Fibroblast of lung (primary cell): ENCODE data around the gene PRKCA. TPM values are rescaled to one million over a fixed set of nuclear protein-coding genes. Genes with fewer than 3 reads are reported as not detected.
A peak's percentile ranks its signal among the peaks of the same experiment; 100 is the strongest.

Source experiments
- DNase-seq, 2 donors: peaks; one replicate each; pipeline versions ENCODE4 v3.0.0 to v3.0.0-alpha.2; 2010; ENCODE audit warnings: low read depth in 2 of 2
- H2AFZ ChIP-seq: 2 replicates; pipeline ENCODE4 v1.5.1; 2012; ENCODE audit warnings: low read length, control low read depth, inconsistent platforms
- H3K27ac ChIP-seq: 2 replicates; pipeline ENCODE4 v1.5.1; 2011; ENCODE audit warnings: low read length, control low read depth; ENCODE audit not compliant: insufficient read depth
- H3K27me3 ChIP-seq: 2 replicates; pipeline ENCODE4 v1.5.1; 2011; ENCODE audit warnings: mild to moderate bottlenecking, low read length; ENCODE audit not compliant: control insufficient read depth, insufficient read depth
- H3K36me3 ChIP-seq: 2 replicates; pipeline ENCODE4 v1.5.1; 2011; ENCODE audit warnings: low read length; ENCODE audit not compliant: control insufficient read depth, insufficient read depth
- H3K4me1 ChIP-seq: 2 replicates; pipeline ENCODE4 v1.5.1; 2011; ENCODE audit warnings: low read length; ENCODE audit not compliant: control insufficient read depth, insufficient read depth; ENCODE audit errors: extremely low read depth
- H3K4me2 ChIP-seq: 2 replicates; pipeline ENCODE4 v1.5.1; 2011; ENCODE audit warnings: low read length, control low read depth; ENCODE audit not compliant: insufficient read depth; ENCODE audit errors: extremely low read depth
- H3K4me3 ChIP-seq, 4 experiments: fragments of 200-600 bp in 1 of 4; sonication (generic) in 1 of 4; replicated peaks in 1 of 4; 2 replicates each; pipeline ENCODE4 v1.5.1; 2011 to 2016; ENCODE audit warnings: low read length in 4 of 4, low read depth in 3 of 4, mild to moderate bottlenecking in 3 of 4, control low read depth in 2 of 4, inconsistent platforms in 1 of 4, mixed read lengths in 1 of 4; ENCODE audit not compliant: insufficient read depth in 1 of 4; ENCODE audit errors: control extremely low read depth in 1 of 4
- H3K79me2 ChIP-seq: 2 replicates; pipeline ENCODE4 v1.5.1; 2012; ENCODE audit warnings: mild to moderate bottlenecking, low read length, inconsistent platforms; ENCODE audit not compliant: control insufficient read depth, insufficient read depth
- H3K9ac ChIP-seq: 2 replicates; pipeline ENCODE4 v1.5.1; 2011; ENCODE audit warnings: mild to moderate bottlenecking, low read length, control low read depth; ENCODE audit not compliant: insufficient read depth
- H3K9me3 ChIP-seq: 2 replicates; pipeline ENCODE4 v1.5.1; 2012; ENCODE audit warnings: low read depth, low read length; ENCODE audit not compliant: control insufficient read depth, insufficient read depth
- H4K20me1 ChIP-seq: 2 replicates; pipeline ENCODE4 v1.5.1; 2011; ENCODE audit warnings: low read length; ENCODE audit not compliant: control insufficient read depth, insufficient read depth; ENCODE audit errors: extremely low read depth
- EZH2 ChIP-seq: IDR thresholded peaks from 2 replicates; pipeline ENCODE4 v1.5.1; 2012; ENCODE audit warnings: low read length, control low read depth, mild to moderate bottlenecking; ENCODE audit errors: missing control alignments
- polyA plus RNA-seq, 2 donors: library from polyadenylated mRNA; depleted of rRNA in 1 of 2; stranded (reverse) in 1 of 2; unstranded in 1 of 2; fragments of >200 nt; gene quantifications; 2 replicates each; pipeline ENCODE4 v1.2.1, GENCODE V29; 2011 to 2012; ENCODE audit warnings: missing spikeins in 1 of 2
- total RNA-seq: library from RNA; depleted of rRNA; stranded (reverse); fragments of >200 nt; gene quantifications from 2 replicates; pipeline ENCODE4 v1.2.1, GENCODE V29; 2014
- TF ChIP-seq, protein P1 (sequence below), 2 donors: IDR thresholded peaks in 1 of 2; conservative IDR thresholded peaks in 1 of 2; 1 replicate in 1 of 2; 2 replicates in 1 of 2; pipeline ENCODE4 v1.5.1; 2011 to 2012; ENCODE audit warnings: low read length in 2 of 2, control low read depth in 1 of 2, inconsistent platforms in 1 of 2, low read depth in 1 of 2, mild to moderate bottlenecking in 1 of 2

Gene PRKCA
- total and polyA plus RNA-seq, 2 donors (not counting 1 experiment from before 2014, with no cell fraction given) = 34.0 to 74.2 TPM

GRCh38 chr17:66538776-66539175 is 236.4 kb downstream of the PRKCA start:
- Histone ChIP-seq H4K20me1 (no peaks in the 10 kb centered on the region), H3K9ac (no peak overlapping the region), H3K27ac (no peak overlapping the region), H3K4me1 (peaks cover 34% of the 10 kb centered on the region), H2AFZ (no peak overlapping the region), H3K36me3 (no peaks in the 10 kb centered on the region), H3K4me3 (no peak overlapping the region), H3K79me2 (peaks cover 26% of the 10 kb centered on the region), H3K4me2 (no peak overlapping the region), H3K27me3 (no peaks in the 10 kb centered on the region), H3K9me3 (no peaks in the 10 kb centered on the region)
- TF ChIP-seq, protein P1, sequence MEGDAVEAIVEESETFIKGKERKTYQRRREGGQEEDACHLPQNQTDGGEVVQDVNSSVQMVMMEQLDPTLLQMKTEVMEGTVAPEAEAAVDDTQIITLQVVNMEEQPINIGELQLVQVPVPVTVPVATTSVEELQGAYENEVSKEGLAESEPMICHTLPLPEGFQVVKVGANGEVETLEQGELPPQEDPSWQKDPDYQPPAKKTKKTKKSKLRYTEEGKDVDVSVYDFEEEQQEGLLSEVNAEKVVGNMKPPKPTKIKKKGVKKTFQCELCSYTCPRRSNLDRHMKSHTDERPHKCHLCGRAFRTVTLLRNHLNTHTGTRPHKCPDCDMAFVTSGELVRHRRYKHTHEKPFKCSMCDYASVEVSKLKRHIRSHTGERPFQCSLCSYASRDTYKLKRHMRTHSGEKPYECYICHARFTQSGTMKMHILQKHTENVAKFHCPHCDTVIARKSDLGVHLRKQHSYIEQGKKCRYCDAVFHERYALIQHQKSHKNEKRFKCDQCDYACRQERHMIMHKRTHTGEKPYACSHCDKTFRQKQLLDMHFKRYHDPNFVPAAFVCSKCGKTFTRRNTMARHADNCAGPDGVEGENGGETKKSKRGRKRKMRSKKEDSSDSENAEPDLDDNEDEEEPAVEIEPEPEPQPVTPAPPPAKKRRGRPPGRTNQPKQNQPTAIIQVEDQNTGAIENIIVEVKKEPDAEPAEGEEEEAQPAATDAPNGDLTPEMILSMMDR (conservative IDR thresholded peaks at IDR 0.05 in 1 of 2, IDR thresholded peaks at IDR 0.05 in 1 of 2; ENCODE audit: low read depth in 1 of 2, low read length in 2 of 2) = no peak
- no peak for TF ChIP-seq EZH2
- no peak for DNase-seq

GRCh38 chr17:66540131-66540781 is 237.8 kb downstream of the PRKCA start:
- Histone ChIP-seq H3K79me2 (peaks cover 29% of the 10 kb centered on the region), H3K36me3 (no peaks in the 10 kb centered on the region), H3K9ac (peak overlapping the region; percentile 36), H4K20me1 (no peaks in the 10 kb centered on the region), H3K4me1 (peaks cover 35% of the 10 kb centered on the region), H3K4me2 (peak overlapping the region; percentile 77), H3K27me3 (no peaks in the 10 kb centered on the region), H3K27ac (peak overlapping the region; percentile 76), H3K9me3 (no peaks in the 10 kb centered on the region), H3K4me3 (peak overlapping the region in 3 of 4 experiments; percentile 8 to 40 (median 14)), H2AFZ (no peak overlapping the region)
- TF ChIP-seq, protein P1 (conservative IDR thresholded peaks at IDR 0.05 in 1 of 2, IDR thresholded peaks at IDR 0.05 in 1 of 2; ENCODE audit: low read depth in 1 of 2, low read length in 2 of 2) = no peak
- TF ChIP-seq EZH2 = no peak
- DNase-seq = peak; percentile 89 to 95

DNA sequence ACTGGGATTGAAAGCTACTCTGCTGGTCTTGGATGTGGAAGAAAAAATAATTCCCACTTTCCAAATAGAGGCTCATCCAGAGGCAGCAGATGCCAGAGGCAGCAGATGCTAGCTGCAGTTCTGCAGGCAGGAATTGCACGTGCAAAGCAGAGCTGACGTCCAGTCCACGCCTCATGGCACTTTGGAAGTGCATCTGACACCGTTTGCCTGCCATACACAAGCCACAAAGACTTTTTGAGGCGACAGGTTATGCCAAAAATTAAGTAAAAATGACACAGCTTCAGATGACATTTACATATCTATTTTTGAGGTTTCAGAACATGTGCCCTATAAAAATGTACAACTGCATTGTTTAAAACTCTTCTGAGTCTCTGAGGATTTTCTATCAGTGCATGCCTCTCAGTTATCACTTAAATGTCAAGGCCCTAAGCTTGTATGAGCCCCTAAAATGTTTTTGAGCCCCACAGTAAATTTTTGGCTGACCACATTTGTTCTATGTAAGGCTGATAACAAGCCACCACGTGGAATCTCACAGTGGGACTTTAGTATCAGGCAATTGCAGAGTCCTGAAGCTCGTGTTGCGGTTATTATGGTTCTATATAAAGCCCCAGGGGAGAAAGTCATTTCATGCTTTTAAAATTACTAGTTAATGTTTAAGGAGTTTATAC is 239.2 kb downstream of the PRKCA start:
- Histone ChIP-seq H3K4me1 (peaks cover 35% of the 10 kb centered on the region), H3K27ac (peak overlapping the region; percentile 24), H4K20me1 (no peaks in the 10 kb centered on the region), H3K4me3 (no peak overlapping the region), H3K9ac (no peak overlapping the region), H3K27me3 (no peaks in the 10 kb centered on the region), H3K9me3 (no peaks in the 10 kb centered on the region), H3K36me3 (no peaks in the 10 kb centered on the region), H3K79me2 (peaks cover 32% of the 10 kb centered on the region), H2AFZ (no peak overlapping the region), H3K4me2 (no peak overlapping the region)
- DNase-seq = peak in 1 of 2 donors; percentile 62
- TF ChIP-seq, protein P1 (conservative IDR thresholded peaks at IDR 0.05 in 1 of 2, IDR thresholded peaks at IDR 0.05 in 1 of 2; ENCODE audit: low read depth in 1 of 2, low read length in 2 of 2) = no peak
- no peak for TF ChIP-seq EZH2
